H1 (cell line): ENCODE measurements around the gene DPF3. TPM values are rescaled to one million over a fixed set of nuclear protein-coding genes. Genes with fewer than 3 reads are reported as not detected.

ENCODE experiments used
- CTCF ChIA-PET: fragments of 300-600 bp; sonication (Branson Sonifier 250); formaldehyde crosslinking; loops from one replicate; lab custom pipeline; 2021; ENCODE audit not compliant: partially characterized antibody; lab: Charles Lee
- POLR2A ChIA-PET: fragments of 300-600 bp; sonication (Branson Sonifier 250); formaldehyde crosslinking; loops from one replicate; lab custom pipeline; 2021; ENCODE audit warnings: inconsistent platforms; ENCODE audit not compliant: partially characterized antibody; lab: Charles Lee
- DNase-seq, 2 experiments: peaks; one replicate each; pipeline versions ENCODE4 v3.0.0 to v3.0.0-alpha.2; 2010 to 2022; ENCODE audit warnings: low spot score in 2 of 2, low read depth in 1 of 2, mixed read lengths in 1 of 2
- FAIRE-seq: peaks from 2 replicates; lab custom pipeline; 2011; peaks lifted over from hg19 to GRCh38; lab: Jason Lieb, UNC
- H2AFZ ChIP-seq: 2 replicates; pipeline ENCODE4 v1.8.1; 2012; ENCODE audit warnings: low read length, inconsistent platforms
- H2AK5ac ChIP-seq: 2 replicates; pipeline ENCODE4 v1.6.1; 2013; ENCODE audit warnings: low read depth, low read length
- H2BK120ac ChIP-seq: replicated peaks from 2 replicates; pipeline ENCODE3; 2013; ENCODE audit warnings: low read depth, low read length, inconsistent platforms
- H2BK12ac ChIP-seq: 2 replicates; pipeline ENCODE4 v1.6.1; 2013; ENCODE audit warnings: low read depth, low read length
- H2BK15ac ChIP-seq: 2 replicates; pipeline ENCODE4 v1.6.1; 2013; ENCODE audit warnings: low read length
- H2BK20ac ChIP-seq: 2 replicates; pipeline ENCODE4 v1.6.1; 2013; ENCODE audit warnings: low read length
- H2BK5ac ChIP-seq: 2 replicates; pipeline ENCODE4 v1.6.1; 2013; ENCODE audit warnings: low read depth, low read length
- H3K14ac ChIP-seq: 2 replicates; pipeline ENCODE4 v1.6.1; 2013; ENCODE audit warnings: inconsistent platforms; ENCODE audit not compliant: insufficient read length
- H3K18ac ChIP-seq: 2 replicates; pipeline ENCODE4 v1.6.1; 2013; ENCODE audit warnings: low read length; ENCODE audit errors: extremely low read depth
- H3K23ac ChIP-seq: 2 replicates; pipeline ENCODE4 v1.6.1; 2013; ENCODE audit warnings: inconsistent platforms; ENCODE audit not compliant: insufficient read length
- H3K23me2 ChIP-seq: 2 replicates; pipeline ENCODE4 v1.6.1; 2013; ENCODE audit warnings: low read depth, low read length
- H3K27ac ChIP-seq: 2 replicates; pipeline ENCODE4 v1.6.1; 2011; ENCODE audit warnings: low read depth, low read length, inconsistent platforms
- H3K27me3 ChIP-seq, 4 experiments: replicated peaks in 1 of 4; 1 replicate in 1 of 4; 2 replicates in 3 of 4; pipeline versions ENCODE4 v1.6.1 to v1.8.1; 2011 to 2013; ENCODE audit warnings: low read length in 3 of 4, mild to moderate bottlenecking in 3 of 4, inconsistent platforms in 2 of 4, mixed read lengths in 2 of 4, moderate library complexity in 1 of 4; ENCODE audit not compliant: control insufficient read depth in 3 of 4, insufficient read depth in 3 of 4; ENCODE audit errors: extremely low read depth in 1 of 4
- H3K36me3 ChIP-seq, 4 experiments: 2 replicates each; pipeline versions ENCODE4 v1.6.1 to v1.8.1; 2011 to 2013; ENCODE audit warnings: mild to moderate bottlenecking in 4 of 4, low read length in 3 of 4, moderate library complexity in 2 of 4, control low read depth in 1 of 4, inconsistent platforms in 1 of 4; ENCODE audit not compliant: insufficient read depth in 4 of 4, control insufficient read depth in 2 of 4
- H3K4ac ChIP-seq: replicated peaks from 2 replicates; pipeline ENCODE3; 2013; ENCODE audit warnings: low read length, low read depth, mixed read lengths, inconsistent platforms; ENCODE audit not compliant: insufficient read length
- H3K4me1 ChIP-seq, 4 experiments: replicated peaks in 1 of 4; 1 replicate in 1 of 4; 2 replicates in 3 of 4; pipeline versions ENCODE4 v1.6.1 to v1.8.1; 2011 to 2013; ENCODE audit warnings: low read length in 3 of 4, inconsistent platforms in 2 of 4, mixed read lengths in 1 of 4; ENCODE audit not compliant: insufficient read depth in 4 of 4, control insufficient read depth in 3 of 4
- H3K4me2 ChIP-seq, 2 experiments: 2 replicates each; pipeline versions ENCODE4 v1.6.1 to v1.8.1; 2011 to 2013; ENCODE audit warnings: low read depth in 2 of 2, low read length in 2 of 2, control low read depth in 1 of 2, inconsistent platforms in 1 of 2, mild to moderate bottlenecking in 1 of 2; ENCODE audit not compliant: insufficient read depth in 1 of 2
- H3K4me3 ChIP-seq, 4 experiments: fragments of 200-600, 300-600 bp in 1 of 4; sonication (generic), shearing (Covaris generic), sonication (Bioruptor Twin) in 1 of 4; 2 replicates each; pipeline versions ENCODE4 v1.5.1 to v1.8.1; 2011 to 2016; ENCODE audit warnings: low read length in 4 of 4, low read depth in 3 of 4, control low read depth in 2 of 4, inconsistent platforms in 2 of 4, mild to moderate bottlenecking in 2 of 4, mixed read lengths in 1 of 4, moderate library complexity in 1 of 4; ENCODE audit not compliant: insufficient read depth in 2 of 4; ENCODE audit errors: extremely low read depth in 1 of 4
- H3K56ac ChIP-seq: replicated peaks from 2 replicates; pipeline ENCODE3; 2013; ENCODE audit warnings: low read depth, mild to moderate bottlenecking, mixed read lengths, low read length, inconsistent platforms; ENCODE audit not compliant: insufficient read length
- H3K79me1 ChIP-seq: 2 replicates; pipeline ENCODE4 v1.6.1; 2013; ENCODE audit warnings: low read depth, low read length, control low read depth
- H3K79me2 ChIP-seq, 2 experiments: 2 replicates each; pipeline versions ENCODE4 v1.6.1 to v1.8.1; 2012 to 2013; ENCODE audit warnings: low read length in 2 of 2, mild to moderate bottlenecking in 2 of 2, inconsistent platforms in 1 of 2; ENCODE audit not compliant: insufficient read depth in 2 of 2, control insufficient read depth in 1 of 2
- H3K9ac ChIP-seq, 4 experiments: replicated peaks in 1 of 4; 1 replicate in 1 of 4; 2 replicates in 3 of 4; pipeline versions ENCODE4 v1.6.1 to v1.8.1; 2011 to 2013; ENCODE audit warnings: low read depth in 3 of 4, low read length in 3 of 4, control low read depth in 2 of 4, mild to moderate bottlenecking in 2 of 4, moderate library complexity in 2 of 4, inconsistent platforms in 1 of 4; ENCODE audit errors: extremely low read depth in 1 of 4
- H3K9me3 ChIP-seq, 2 experiments: 2 replicates each; pipeline versions ENCODE4 v1.6.1 to v1.8.1; 2012 to 2013; ENCODE audit warnings: mild to moderate bottlenecking in 2 of 2, moderate library complexity in 2 of 2, control low read depth in 1 of 2, inconsistent platforms in 1 of 2, low read depth in 1 of 2, low read length in 1 of 2, mixed read lengths in 1 of 2; ENCODE audit not compliant: insufficient read depth in 2 of 2
- H4K20me1 ChIP-seq, 2 experiments: replicated peaks in 1 of 2; 2 replicates each; pipeline versions ENCODE3 to v1.8.1; 2011 to 2013; ENCODE audit warnings: inconsistent platforms in 2 of 2, low read length in 2 of 2, mild to moderate bottlenecking in 1 of 2; ENCODE audit not compliant: insufficient read depth in 2 of 2, control insufficient read depth in 1 of 2
- H4K5ac ChIP-seq: 2 replicates; pipeline ENCODE4 v1.6.1; 2013; ENCODE audit warnings: low read length, low read depth, mixed read lengths, inconsistent platforms; ENCODE audit not compliant: insufficient read length
- H4K8ac ChIP-seq: 2 replicates; pipeline ENCODE4 v1.8.0; 2013; ENCODE audit warnings: mild to moderate bottlenecking, moderate library complexity, low read length, inconsistent platforms; ENCODE audit not compliant: insufficient read depth; ENCODE audit errors: extremely low read depth
- H4K91ac ChIP-seq: replicated peaks from 2 replicates; pipeline ENCODE3; 2013; ENCODE audit warnings: low read length, mixed read lengths, inconsistent platforms; ENCODE audit not compliant: insufficient read length
- BCL11A ChIP-seq, 2 experiments: IDR thresholded peaks; one replicate each; pipeline ENCODE4 v1.6.1; 2011; ENCODE audit warnings: low read depth in 2 of 2, low read length in 2 of 2, mild to moderate bottlenecking in 2 of 2
- CHD1 ChIP-seq: IDR thresholded peaks from 2 replicates; pipeline ENCODE4 v1.6.1; 2012; ENCODE audit warnings: low read depth, low read length, improper control_type of control experiment
- CHD2 ChIP-seq: IDR thresholded peaks from 2 replicates; pipeline ENCODE4 v1.6.1; 2012; ENCODE audit warnings: low read length, improper control_type of control experiment
- GABPA ChIP-seq: IDR thresholded peaks from 2 replicates; pipeline ENCODE4 v1.6.1; 2011; ENCODE audit warnings: mild to moderate bottlenecking, low read length, moderate library complexity, borderline replicate concordance; ENCODE audit not compliant: insufficient read depth
- JUN ChIP-seq: IDR thresholded peaks from 2 replicates; pipeline ENCODE4 v1.6.1; 2011; ENCODE audit warnings: low read depth, mild to moderate bottlenecking, improper control_type of control experiment, low read length
- RFX5 ChIP-seq: IDR thresholded peaks from 2 replicates; pipeline ENCODE4 v1.6.1; 2011; ENCODE audit warnings: low read depth, low read length, improper control_type of control experiment, borderline replicate concordance
- WGBS, 2 experiments: shearing (Covaris generic) in 1 of 2; methylation state at CpG; one replicate each; pipeline versions ENCODE4 v1.1.6 to v1.1.7; 2013 to 2015; ENCODE audit warnings: low lambda C conversion rate in 2 of 2, mixed read lengths in 2 of 2, inconsistent platforms in 1 of 2, low coverage in 1 of 2, missing lambda C conversion rate in 1 of 2; ENCODE audit not compliant: insufficient replicate concordance in 2 of 2, insufficient coverage in 1 of 2, insufficient read length in 1 of 2; ENCODE audit errors: extremely low coverage in 1 of 2, missing lambda C conversion rate in 1 of 2; 5-methylcytosine and 5-hydroxymethylcytosine counted together
- polyA plus RNA-seq, 7 experiments: library from polyadenylated mRNA; depleted of rRNA in 3 of 7; stranded (reverse) in 5 of 7; unstranded in 2 of 7; fragments of >200 nt in 5 of 7; fragments of 200-250 nt in 2 of 7; gene quantifications; 1 replicate in 5 of 7; 2 replicates in 1 of 7; 4 replicates in 1 of 7; pipeline versions ENCODE4 v1.2.1 to v1.2.3, GENCODE V29; 2011 to 2013; ENCODE audit warnings: missing spikeins in 2 of 7, mixed read lengths in 2 of 7
- total RNA-seq: library from RNA; stranded (reverse); fragmentation: NEBNext Ultra II Directional; extraction: Animal tissue kit (Norgen Biotek cat#: 25700); gene quantifications from 2 replicates; pipeline ENCODE4 v1.2.1, GENCODE V29; 2021

Gene DPF3
- total and polyA plus RNA-seq, 2 of the 8 experiments (the other 6 are each of a cell fraction or from before 2014, with no cell fraction given): 0.19 TPM; not detected in 1

- Histone ChIP-seq H2AFZ (no peak overlapping the region), H3K18ac (no peak overlapping the region), H2BK15ac (no peak overlapping the region), H3K27me3 (peaks cover 0 to 1% (median 0%) of the 10 kb centered on the region in 4 experiments; a peak in 1 of 7 replicates), H3K23ac (no peak overlapping the region), H3K36me3 (no peaks in the 10 kb centered on the region), H3K23me2 (no peaks in the 10 kb centered on the region), H3K56ac (no peak overlapping the region), H3K79me2 (no peaks in the 10 kb centered on the region), H3K9ac (no peak overlapping the region), H4K8ac (no peak overlapping the region), H3K4me2 (no peak overlapping the region), H3K4ac (no peak overlapping the region), H2BK12ac (no peak overlapping the region), H2BK5ac (no peak overlapping the region), H2BK20ac (no peak overlapping the region), H3K14ac (no peak overlapping the region), H4K91ac (no peak overlapping the region), H3K27ac (no peak overlapping the region), H3K9me3 (no peaks in the 10 kb centered on the region), H2AK5ac (no peak overlapping the region), H2BK120ac (no peak overlapping the region), H3K4me3 (no peak overlapping the region), H4K20me1 (no peaks in the 10 kb centered on the region), H3K79me1 (no peaks in the 10 kb centered on the region), H3K4me1 (peaks cover 0 to 7% (median 4%) of the 10 kb centered on the region in 4 experiments; a peak in 4 of 7 replicates), H4K5ac (no peak overlapping the region)
- WGBS, 2 experiments: 93% methylated on average over 2 of the region's 2 CpGs; no CpG with 5 or more reads in 1 of the 2 experiments
- ChIA-PET CTCF (interaction anchor here (0.6 to 2.5 kb wide), 2 partner anchors 12 to 24 kb away, joined by 4 to 10 read pairs; no protein-coding TSS in a partner anchor), POLR2A (no interaction called here)
- FAIRE-seq (no peak), DNase-seq (no peak)
- TF ChIP-seq BCL11A (IDR thresholded peaks at IDR 0.05; ENCODE audit: low read depth in 2 of 2, low read length in 2 of 2) (no peak), RFX5 (no peak), CHD1 (no peak), CHD2 (no peak), JUN (no peak), GABPA (no peak)
Observed at GRCh38 chr14:72880164-72880563, 13.7 kb downstream of the DPF3 start.
